H1 (cell line): Measurements from ENCODE around the gene EGLN3. TPM values are rescaled to one million over a fixed set of nuclear protein-coding genes. Genes with fewer than 3 reads are reported as not detected.

Experiments
- CTCF ChIA-PET: fragments of 300-600 bp; sonication (Branson Sonifier 250); formaldehyde crosslinking; loops from one replicate; lab custom pipeline; 2021; ENCODE audit not compliant: partially characterized antibody; lab: Charles Lee
- POLR2A ChIA-PET: fragments of 300-600 bp; sonication (Branson Sonifier 250); formaldehyde crosslinking; loops from one replicate; lab custom pipeline; 2021; ENCODE audit warnings: inconsistent platforms; ENCODE audit not compliant: partially characterized antibody; lab: Charles Lee
- DNase-seq, 2 experiments: peaks; one replicate each; pipeline versions ENCODE4 v3.0.0 to v3.0.0-alpha.2; 2010 to 2022; ENCODE audit warnings: low spot score in 2 of 2, low read depth in 1 of 2, mixed read lengths in 1 of 2
- FAIRE-seq: peaks from 2 replicates; lab custom pipeline; 2011; peaks lifted over from hg19 to GRCh38; lab: Jason Lieb, UNC
- H2AFZ ChIP-seq: 2 replicates; pipeline ENCODE4 v1.8.1; 2012; ENCODE audit warnings: low read length, inconsistent platforms
- H2AK5ac ChIP-seq: 2 replicates; pipeline ENCODE4 v1.6.1; 2013; ENCODE audit warnings: low read depth, low read length
- H2BK120ac ChIP-seq: replicated peaks from 2 replicates; pipeline ENCODE3; 2013; ENCODE audit warnings: low read depth, low read length, inconsistent platforms
- H2BK12ac ChIP-seq: 2 replicates; pipeline ENCODE4 v1.6.1; 2013; ENCODE audit warnings: low read depth, low read length
- H2BK15ac ChIP-seq: 2 replicates; pipeline ENCODE4 v1.6.1; 2013; ENCODE audit warnings: low read length
- H2BK20ac ChIP-seq: 2 replicates; pipeline ENCODE4 v1.6.1; 2013; ENCODE audit warnings: low read length
- H2BK5ac ChIP-seq: 2 replicates; pipeline ENCODE4 v1.6.1; 2013; ENCODE audit warnings: low read depth, low read length
- H3K14ac ChIP-seq: 2 replicates; pipeline ENCODE4 v1.6.1; 2013; ENCODE audit warnings: inconsistent platforms; ENCODE audit not compliant: insufficient read length
- H3K18ac ChIP-seq: 2 replicates; pipeline ENCODE4 v1.6.1; 2013; ENCODE audit warnings: low read length; ENCODE audit errors: extremely low read depth
- H3K23ac ChIP-seq: 2 replicates; pipeline ENCODE4 v1.6.1; 2013; ENCODE audit warnings: inconsistent platforms; ENCODE audit not compliant: insufficient read length
- H3K23me2 ChIP-seq: 2 replicates; pipeline ENCODE4 v1.6.1; 2013; ENCODE audit warnings: low read depth, low read length
- H3K27ac ChIP-seq: 2 replicates; pipeline ENCODE4 v1.6.1; 2011; ENCODE audit warnings: low read depth, low read length, inconsistent platforms
- H3K27me3 ChIP-seq, 4 experiments: replicated peaks in 1 of 4; 1 replicate in 1 of 4; 2 replicates in 3 of 4; pipeline versions ENCODE4 v1.6.1 to v1.8.1; 2011 to 2013; ENCODE audit warnings: low read length in 3 of 4, mild to moderate bottlenecking in 3 of 4, inconsistent platforms in 2 of 4, mixed read lengths in 2 of 4, moderate library complexity in 1 of 4; ENCODE audit not compliant: control insufficient read depth in 3 of 4, insufficient read depth in 3 of 4; ENCODE audit errors: extremely low read depth in 1 of 4
- H3K36me3 ChIP-seq, 4 experiments: 2 replicates each; pipeline versions ENCODE4 v1.6.1 to v1.8.1; 2011 to 2013; ENCODE audit warnings: mild to moderate bottlenecking in 4 of 4, low read length in 3 of 4, moderate library complexity in 2 of 4, control low read depth in 1 of 4, inconsistent platforms in 1 of 4; ENCODE audit not compliant: insufficient read depth in 4 of 4, control insufficient read depth in 2 of 4
- H3K4ac ChIP-seq: replicated peaks from 2 replicates; pipeline ENCODE3; 2013; ENCODE audit warnings: low read length, low read depth, mixed read lengths, inconsistent platforms; ENCODE audit not compliant: insufficient read length
- H3K4me1 ChIP-seq, 4 experiments: replicated peaks in 1 of 4; 1 replicate in 1 of 4; 2 replicates in 3 of 4; pipeline versions ENCODE4 v1.6.1 to v1.8.1; 2011 to 2013; ENCODE audit warnings: low read length in 3 of 4, inconsistent platforms in 2 of 4, mixed read lengths in 1 of 4; ENCODE audit not compliant: insufficient read depth in 4 of 4, control insufficient read depth in 3 of 4
- H3K4me2 ChIP-seq, 2 experiments: 2 replicates each; pipeline versions ENCODE4 v1.6.1 to v1.8.1; 2011 to 2013; ENCODE audit warnings: low read depth in 2 of 2, low read length in 2 of 2, control low read depth in 1 of 2, inconsistent platforms in 1 of 2, mild to moderate bottlenecking in 1 of 2; ENCODE audit not compliant: insufficient read depth in 1 of 2
- H3K4me3 ChIP-seq, 4 experiments: fragments of 200-600, 300-600 bp in 1 of 4; sonication (generic), shearing (Covaris generic), sonication (Bioruptor Twin) in 1 of 4; 2 replicates each; pipeline versions ENCODE4 v1.5.1 to v1.8.1; 2011 to 2016; ENCODE audit warnings: low read length in 4 of 4, low read depth in 3 of 4, control low read depth in 2 of 4, inconsistent platforms in 2 of 4, mild to moderate bottlenecking in 2 of 4, mixed read lengths in 1 of 4, moderate library complexity in 1 of 4; ENCODE audit not compliant: insufficient read depth in 2 of 4; ENCODE audit errors: extremely low read depth in 1 of 4
- H3K56ac ChIP-seq: replicated peaks from 2 replicates; pipeline ENCODE3; 2013; ENCODE audit warnings: low read depth, mild to moderate bottlenecking, mixed read lengths, low read length, inconsistent platforms; ENCODE audit not compliant: insufficient read length
- H3K79me1 ChIP-seq: 2 replicates; pipeline ENCODE4 v1.6.1; 2013; ENCODE audit warnings: low read depth, low read length, control low read depth
- H3K79me2 ChIP-seq, 2 experiments: 2 replicates each; pipeline versions ENCODE4 v1.6.1 to v1.8.1; 2012 to 2013; ENCODE audit warnings: low read length in 2 of 2, mild to moderate bottlenecking in 2 of 2, inconsistent platforms in 1 of 2; ENCODE audit not compliant: insufficient read depth in 2 of 2, control insufficient read depth in 1 of 2
- H3K9ac ChIP-seq, 4 experiments: replicated peaks in 1 of 4; 1 replicate in 1 of 4; 2 replicates in 3 of 4; pipeline versions ENCODE4 v1.6.1 to v1.8.1; 2011 to 2013; ENCODE audit warnings: low read depth in 3 of 4, low read length in 3 of 4, control low read depth in 2 of 4, mild to moderate bottlenecking in 2 of 4, moderate library complexity in 2 of 4, inconsistent platforms in 1 of 4; ENCODE audit errors: extremely low read depth in 1 of 4
- H3K9me3 ChIP-seq, 2 experiments: 2 replicates each; pipeline versions ENCODE4 v1.6.1 to v1.8.1; 2012 to 2013; ENCODE audit warnings: mild to moderate bottlenecking in 2 of 2, moderate library complexity in 2 of 2, control low read depth in 1 of 2, inconsistent platforms in 1 of 2, low read depth in 1 of 2, low read length in 1 of 2, mixed read lengths in 1 of 2; ENCODE audit not compliant: insufficient read depth in 2 of 2
- H4K20me1 ChIP-seq, 2 experiments: replicated peaks in 1 of 2; 2 replicates each; pipeline versions ENCODE3 to v1.8.1; 2011 to 2013; ENCODE audit warnings: inconsistent platforms in 2 of 2, low read length in 2 of 2, mild to moderate bottlenecking in 1 of 2; ENCODE audit not compliant: insufficient read depth in 2 of 2, control insufficient read depth in 1 of 2
- H4K5ac ChIP-seq: 2 replicates; pipeline ENCODE4 v1.6.1; 2013; ENCODE audit warnings: low read length, low read depth, mixed read lengths, inconsistent platforms; ENCODE audit not compliant: insufficient read length
- H4K8ac ChIP-seq: 2 replicates; pipeline ENCODE4 v1.8.0; 2013; ENCODE audit warnings: mild to moderate bottlenecking, moderate library complexity, low read length, inconsistent platforms; ENCODE audit not compliant: insufficient read depth; ENCODE audit errors: extremely low read depth
- H4K91ac ChIP-seq: replicated peaks from 2 replicates; pipeline ENCODE3; 2013; ENCODE audit warnings: low read length, mixed read lengths, inconsistent platforms; ENCODE audit not compliant: insufficient read length
- CBX5 ChIP-seq: fragments of 300-800, 300-1000 bp; sonication (generic); IDR thresholded peaks from 2 replicates; pipeline ENCODE4 v1.7.1; 2016; ENCODE audit warnings: antibody characterized with exemption, low read length, low read depth
- EZH2 ChIP-seq: fragments of 200-600 bp; sonication (generic); IDR thresholded peaks from 2 replicates; pipeline ENCODE4 v1.7.1; 2012; ENCODE audit warnings: low read depth, mild to moderate bottlenecking, moderate library complexity, low read length, inconsistent platforms; ENCODE audit not compliant: severe bottlenecking
- GABPA ChIP-seq: IDR thresholded peaks from 2 replicates; pipeline ENCODE4 v1.6.1; 2011; ENCODE audit warnings: mild to moderate bottlenecking, low read length, moderate library complexity, borderline replicate concordance; ENCODE audit not compliant: insufficient read depth
- POLR2AphosphoS5 ChIP-seq: IDR thresholded peaks from 2 replicates; pipeline ENCODE4 v1.6.1; 2011; ENCODE audit warnings: low read depth, low read length
- WGBS, 2 experiments: shearing (Covaris generic) in 1 of 2; methylation state at CpG; one replicate each; pipeline versions ENCODE4 v1.1.6 to v1.1.7; 2013 to 2015; ENCODE audit warnings: low lambda C conversion rate in 2 of 2, mixed read lengths in 2 of 2, inconsistent platforms in 1 of 2, low coverage in 1 of 2, missing lambda C conversion rate in 1 of 2; ENCODE audit not compliant: insufficient replicate concordance in 2 of 2, insufficient coverage in 1 of 2, insufficient read length in 1 of 2; ENCODE audit errors: extremely low coverage in 1 of 2, missing lambda C conversion rate in 1 of 2; 5-methylcytosine and 5-hydroxymethylcytosine counted together
- polyA plus RNA-seq, 7 experiments: library from polyadenylated mRNA; depleted of rRNA in 3 of 7; stranded (reverse) in 5 of 7; unstranded in 2 of 7; fragments of >200 nt in 5 of 7; fragments of 200-250 nt in 2 of 7; gene quantifications; 1 replicate in 5 of 7; 2 replicates in 1 of 7; 4 replicates in 1 of 7; pipeline versions ENCODE4 v1.2.1 to v1.2.3, GENCODE V29; 2011 to 2013; ENCODE audit warnings: missing spikeins in 2 of 7, mixed read lengths in 2 of 7
- total RNA-seq: library from RNA; stranded (reverse); fragmentation: NEBNext Ultra II Directional; extraction: Animal tissue kit (Norgen Biotek cat#: 25700); gene quantifications from 2 replicates; pipeline ENCODE4 v1.2.1, GENCODE V29; 2021
- TF ChIP-seq, protein P1 (sequence below): IDR thresholded peaks from 2 replicates; pipeline ENCODE4 v1.6.1; 2012; ENCODE audit warnings: low read length, inconsistent platforms

The EGLN3 gene
- total and polyA plus RNA-seq, 2 of the 8 experiments (the other 6 are each of a cell fraction or from before 2014, with no cell fraction given) = 10.6 to 27.3 TPM

DNA sequence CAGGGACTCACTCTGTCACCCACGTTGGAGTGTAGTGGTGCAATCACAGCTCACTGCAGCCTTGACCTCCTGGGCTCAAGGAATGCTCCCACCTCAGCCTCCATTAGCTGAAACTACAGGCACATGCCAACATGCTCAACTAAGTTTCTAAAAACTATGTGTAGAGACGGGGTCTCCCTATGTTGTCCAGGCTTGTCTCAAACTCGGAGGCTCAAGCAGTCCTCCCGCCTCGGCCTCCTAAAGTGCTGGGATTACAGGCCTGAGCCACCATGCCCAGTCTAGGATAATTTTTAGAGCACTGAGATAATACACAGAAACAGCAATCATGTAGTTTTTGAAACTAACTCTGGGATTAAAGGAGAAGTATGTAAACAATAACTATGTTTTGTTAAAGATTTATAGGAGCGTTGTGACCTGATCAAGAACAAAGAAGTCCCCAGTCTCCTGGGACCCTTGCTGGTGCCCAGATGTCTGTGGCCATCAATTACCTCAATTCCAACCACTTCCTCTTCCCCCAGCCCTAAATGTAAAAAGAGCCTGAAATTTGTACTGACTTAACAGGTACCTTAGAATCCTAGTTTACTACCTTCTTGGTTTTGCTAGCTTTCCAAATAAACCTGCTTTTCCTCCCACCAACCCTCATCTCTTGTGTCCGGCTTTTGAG lies 28.9 kb upstream of the EGLN3 start:
- no peaks in the 10 kb centered on the region for H3K79me2 ChIP-seq
- H4K5ac ChIP-seq = no peak overlapping the region
- POLR2A ChIA-PET = no interaction called here
- no peak overlapping the region for H4K91ac ChIP-seq
- no peaks in the 10 kb centered on the region for H4K20me1 ChIP-seq
- no peak overlapping the region for H2BK120ac ChIP-seq
- no peak overlapping the region for H2AFZ ChIP-seq
- H4K8ac ChIP-seq = no peak overlapping the region
- H3K9me3 ChIP-seq = peaks cover under 1 to 5% of the 10 kb centered on the region in 2 experiments; a peak in 2 of 4 replicates
- H2BK15ac ChIP-seq = no peak overlapping the region
- peaks cover 0 to 3% (median 0%) of the 10 kb centered on the region in 4 experiments; a peak in 1 of 8 replicates for H3K36me3 ChIP-seq
- no peak overlapping the region for H3K9ac ChIP-seq
- DNase-seq = no peak
- no peak overlapping the region for H2BK20ac ChIP-seq
- no peaks in the 10 kb centered on the region for H3K4me1 ChIP-seq
- no peak overlapping the region for H2AK5ac ChIP-seq
- no peak for FAIRE-seq
- no peak overlapping the region for H3K4ac ChIP-seq
- 68% methylated on average over 7 of the region's 7 CpGs; no CpG with 5 or more reads in 1 of the 2 experiments for WGBS, 2 experiments
- no peak overlapping the region for H3K14ac ChIP-seq
- no peak overlapping the region for H2BK5ac ChIP-seq
- no peaks in the 10 kb centered on the region for H3K23me2 ChIP-seq
- no peak overlapping the region for H3K27ac ChIP-seq
- no peak overlapping the region for H3K56ac ChIP-seq
- no peak overlapping the region for H3K18ac ChIP-seq
- H2BK12ac ChIP-seq = no peak overlapping the region
- H3K4me2 ChIP-seq = no peak overlapping the region
- CTCF ChIA-PET = interaction anchor here (1.6 to 2.2 kb wide), 3 partner anchors 14 to 139 kb away, joined by 3 to 5 read pairs (median 4); no protein-coding TSS in a partner anchor
- H3K27me3 ChIP-seq = no peaks in the 10 kb centered on the region
- H3K4me3 ChIP-seq = no peak overlapping the region
- H3K23ac ChIP-seq = no peak overlapping the region
- H3K79me1 ChIP-seq = no peaks in the 10 kb centered on the region
- TF ChIP-seq CBX5 (no peak), EZH2 (no peak), GABPA (no peak), POLR2AphosphoS5 (no peak)
- TF ChIP-seq, protein P1, sequence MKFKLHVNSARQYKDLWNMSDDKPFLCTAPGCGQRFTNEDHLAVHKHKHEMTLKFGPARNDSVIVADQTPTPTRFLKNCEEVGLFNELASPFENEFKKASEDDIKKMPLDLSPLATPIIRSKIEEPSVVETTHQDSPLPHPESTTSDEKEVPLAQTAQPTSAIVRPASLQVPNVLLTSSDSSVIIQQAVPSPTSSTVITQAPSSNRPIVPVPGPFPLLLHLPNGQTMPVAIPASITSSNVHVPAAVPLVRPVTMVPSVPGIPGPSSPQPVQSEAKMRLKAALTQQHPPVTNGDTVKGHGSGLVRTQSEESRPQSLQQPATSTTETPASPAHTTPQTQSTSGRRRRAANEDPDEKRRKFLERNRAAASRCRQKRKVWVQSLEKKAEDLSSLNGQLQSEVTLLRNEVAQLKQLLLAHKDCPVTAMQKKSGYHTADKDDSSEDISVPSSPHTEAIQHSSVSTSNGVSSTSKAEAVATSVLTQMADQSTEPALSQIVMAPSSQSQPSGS = no peak
